Raji (cell line): Measurements from ENCODE around the gene AUTS2.

Experiments used
- POLR2A ChIP-seq: IDR thresholded peaks from 2 replicates; pipeline ENCODE4 v1.6.1; 2011; ENCODE audit warnings: low read depth, low read length, control low read depth; ENCODE audit not compliant: insufficient read depth

The AUTS2 gene

GRCh38 chr7:69911337-69911736 is 313.1 kb downstream of the AUTS2 start:
- TF ChIP-seq POLR2A: no peak

GRCh38 chr7:69912141-69912540 is 313.9 kb downstream of the AUTS2 start:
- TF ChIP-seq POLR2A: no peak

- TF ChIP-seq POLR2A: no peak
Measured at GRCh38 chr7:69912846-69913245, 314.6 kb downstream of the AUTS2 start.

GRCh38 chr7:69919426-69920111 is 321.3 kb downstream of the AUTS2 start:
- TF ChIP-seq POLR2A: no peak

- no peak for TF ChIP-seq POLR2A
Measured at GRCh38 chr7:69920797-69921196, 322.5 kb downstream of the AUTS2 start.

- no peak for TF ChIP-seq POLR2A
Measured at GRCh38 chr7:69922026-69922803, 323.9 kb downstream of the AUTS2 start.

- no peak for TF ChIP-seq POLR2A
Measured at GRCh38 chr7:69927461-69927860, 329.2 kb downstream of the AUTS2 start.

GRCh38 chr7:69928621-69929020 is 330.3 kb downstream of the AUTS2 start:
- no peak for TF ChIP-seq POLR2A

GRCh38 chr7:69929622-69930021 is 331.3 kb downstream of the AUTS2 start:
- TF ChIP-seq POLR2A: no peak

- TF ChIP-seq POLR2A: no peak
Measured at GRCh38 chr7:69932034-69932628, 333.9 kb downstream of the AUTS2 start.

- TF ChIP-seq POLR2A: no peak
Measured at GRCh38 chr7:69934144-69934903, 336.0 kb downstream of the AUTS2 start.

GRCh38 chr7:69935107-69935506 is 336.8 kb downstream of the AUTS2 start:
- TF ChIP-seq POLR2A: no peak

- no peak for TF ChIP-seq POLR2A
Measured at GRCh38 chr7:69937097-69937496, 338.8 kb downstream of the AUTS2 start.

- TF ChIP-seq POLR2A: no peak
Measured at GRCh38 chr7:69939317-69939716, 341.0 kb downstream of the AUTS2 start.

- no peak for TF ChIP-seq POLR2A
Measured at GRCh38 chr7:69941077-69941651, 342.9 kb downstream of the AUTS2 start.
